Parathyroid adenoma (tissue), 2 donors: ENCODE measurements around the gene TMEM132C.

Source experiments
- H2AFZ ChIP-seq: fragments of 300-600 bp; sonication (generic); one replicate; pipeline ENCODE4 v1.7.0; 2017; ENCODE audit warnings: antibody characterized with exemption, mild to moderate bottlenecking
- H3K27ac ChIP-seq: fragments of 300-600 bp; sonication (generic); one replicate; pipeline ENCODE4 v1.7.0; 2017
- H3K27me3 ChIP-seq: fragments of 300-600 bp; sonication (generic); one replicate; pipeline ENCODE4 v1.7.0; 2017; ENCODE audit warnings: low read length; ENCODE audit not compliant: control insufficient read depth, insufficient read depth
- H3K36me3 ChIP-seq: fragments of 300-600 bp; sonication (generic); one replicate; pipeline ENCODE4 v1.7.0; 2017; ENCODE audit warnings: low read length; ENCODE audit not compliant: control insufficient read depth, insufficient read depth
- H3K4me1 ChIP-seq: fragments of 300-600 bp; sonication (generic); one replicate; pipeline ENCODE4 v1.7.0; 2017; ENCODE audit warnings: control low read depth
- H3K4me2 ChIP-seq: fragments of 300-600 bp; sonication (generic); one replicate; pipeline ENCODE4 v1.7.0; 2017; ENCODE audit warnings: low read length
- H3K4me3 ChIP-seq: fragments of 300-600 bp; sonication (generic); one replicate; pipeline ENCODE4 v1.7.0; 2017; ENCODE audit warnings: low read depth, low read length
- H3K79me2 ChIP-seq: fragments of 300-600 bp; sonication (generic); one replicate; pipeline ENCODE4 v1.7.0; 2017; ENCODE audit warnings: control low read depth
- H3K9ac ChIP-seq: fragments of 300-600 bp; sonication (generic); one replicate; pipeline ENCODE4 v1.7.0; 2017; ENCODE audit warnings: mild to moderate bottlenecking
- H3K9me3 ChIP-seq: fragments of 300-600 bp; sonication (generic); one replicate; pipeline ENCODE4 v1.7.0; 2017; ENCODE audit warnings: low read length; ENCODE audit not compliant: control insufficient read depth
- CTCF ChIP-seq: fragments of 300-600 bp; sonication (generic); IDR thresholded peaks from one replicate; pipeline ENCODE4 v1.7.0; 2017; ENCODE audit warnings: antibody characterized with exemption, mild to moderate bottlenecking
- donor health status: primary hyperparathyroidism.

The TMEM132C gene

GRCh38 chr12:128587918-128588317, 320.9 kb downstream of the TMEM132C start:
- Histone ChIP-seq H3K79me2 (no peaks in the 10 kb centered on the region), H3K9me3 (no peaks in the 10 kb centered on the region), H3K4me3 (no peak overlapping the region), H3K4me1 (no peaks in the 10 kb centered on the region), H3K4me2 (no peak overlapping the region), H3K27me3 (no peaks in the 10 kb centered on the region), H3K27ac (no peak overlapping the region), H3K9ac (no peak overlapping the region), H3K36me3 (no peaks in the 10 kb centered on the region), H2AFZ (no peak overlapping the region)
- no peak for TF ChIP-seq CTCF

GRCh38 chr12:128592220-128592744, 325.3 kb downstream of the TMEM132C start:
- Histone ChIP-seq H3K79me2 (no peaks in the 10 kb centered on the region), H3K36me3 (no peaks in the 10 kb centered on the region), H3K4me2 (no peak overlapping the region), H3K9me3 (no peaks in the 10 kb centered on the region), H2AFZ (no peak overlapping the region), H3K4me3 (no peak overlapping the region), H3K27ac (no peak overlapping the region), H3K9ac (no peak overlapping the region), H3K4me1 (no peaks in the 10 kb centered on the region), H3K27me3 (no peaks in the 10 kb centered on the region)
- TF ChIP-seq CTCF: no peak

GRCh38 chr12:128594521-128594920, 327.6 kb downstream of the TMEM132C start:
- H3K79me2 ChIP-seq: no peaks in the 10 kb centered on the region
- H2AFZ ChIP-seq: no peak overlapping the region
- H3K9me3 ChIP-seq: no peaks in the 10 kb centered on the region
- H3K4me2 ChIP-seq: no peak overlapping the region
- TF ChIP-seq CTCF: no peak
- H3K27ac ChIP-seq: no peak overlapping the region
- no peaks in the 10 kb centered on the region for H3K27me3 ChIP-seq
- H3K4me3 ChIP-seq: no peak overlapping the region
- no peak overlapping the region for H3K9ac ChIP-seq
- H3K36me3 ChIP-seq: no peaks in the 10 kb centered on the region
- H3K4me1 ChIP-seq: no peaks in the 10 kb centered on the region

GRCh38 chr12:128595609-128596008, 328.6 kb downstream of the TMEM132C start:
- Histone ChIP-seq H3K79me2 (no peaks in the 10 kb centered on the region), H3K4me3 (no peak overlapping the region), H3K9ac (no peak overlapping the region), H3K36me3 (no peaks in the 10 kb centered on the region), H3K27ac (no peak overlapping the region), H3K4me1 (no peaks in the 10 kb centered on the region), H2AFZ (no peak overlapping the region), H3K4me2 (no peak overlapping the region), H3K27me3 (no peaks in the 10 kb centered on the region), H3K9me3 (no peaks in the 10 kb centered on the region)
- no peak for TF ChIP-seq CTCF

- Histone ChIP-seq H2AFZ (no peak overlapping the region), H3K36me3 (no peaks in the 10 kb centered on the region), H3K9ac (no peak overlapping the region), H3K4me3 (no peak overlapping the region), H3K4me1 (no peaks in the 10 kb centered on the region), H3K9me3 (no peaks in the 10 kb centered on the region), H3K27ac (no peak overlapping the region), H3K27me3 (no peaks in the 10 kb centered on the region), H3K79me2 (no peaks in the 10 kb centered on the region), H3K4me2 (no peak overlapping the region)
- no peak for TF ChIP-seq CTCF
Observed at GRCh38 chr12:128600886-128601285, 333.9 kb downstream of the TMEM132C start.
